ENCODE results near the gene ACKR3.

Gene ACKR3

DNA sequence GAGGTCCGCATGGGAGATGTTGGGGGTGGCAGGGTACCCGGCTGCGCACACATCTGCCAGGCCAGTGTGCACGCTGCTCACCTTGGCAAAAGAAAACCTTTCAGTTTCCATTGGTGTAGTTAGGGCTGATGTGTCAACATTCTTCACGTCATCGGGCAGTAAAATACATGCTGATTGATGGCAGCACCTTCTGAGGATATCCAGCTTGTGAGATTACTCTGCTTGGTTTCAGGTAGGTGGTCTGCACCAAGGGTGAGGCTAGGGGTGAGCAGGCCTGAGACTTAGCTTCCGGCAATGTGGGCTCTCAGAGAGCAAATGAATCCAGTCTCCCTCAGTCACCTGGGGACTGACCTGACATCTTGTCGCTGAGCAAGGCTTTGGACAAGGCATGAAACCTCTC is 19.3 kb upstream of the ACKR3 start:
- no peak for DNase-seq (ENCODE audit: low spot score)

DNA sequence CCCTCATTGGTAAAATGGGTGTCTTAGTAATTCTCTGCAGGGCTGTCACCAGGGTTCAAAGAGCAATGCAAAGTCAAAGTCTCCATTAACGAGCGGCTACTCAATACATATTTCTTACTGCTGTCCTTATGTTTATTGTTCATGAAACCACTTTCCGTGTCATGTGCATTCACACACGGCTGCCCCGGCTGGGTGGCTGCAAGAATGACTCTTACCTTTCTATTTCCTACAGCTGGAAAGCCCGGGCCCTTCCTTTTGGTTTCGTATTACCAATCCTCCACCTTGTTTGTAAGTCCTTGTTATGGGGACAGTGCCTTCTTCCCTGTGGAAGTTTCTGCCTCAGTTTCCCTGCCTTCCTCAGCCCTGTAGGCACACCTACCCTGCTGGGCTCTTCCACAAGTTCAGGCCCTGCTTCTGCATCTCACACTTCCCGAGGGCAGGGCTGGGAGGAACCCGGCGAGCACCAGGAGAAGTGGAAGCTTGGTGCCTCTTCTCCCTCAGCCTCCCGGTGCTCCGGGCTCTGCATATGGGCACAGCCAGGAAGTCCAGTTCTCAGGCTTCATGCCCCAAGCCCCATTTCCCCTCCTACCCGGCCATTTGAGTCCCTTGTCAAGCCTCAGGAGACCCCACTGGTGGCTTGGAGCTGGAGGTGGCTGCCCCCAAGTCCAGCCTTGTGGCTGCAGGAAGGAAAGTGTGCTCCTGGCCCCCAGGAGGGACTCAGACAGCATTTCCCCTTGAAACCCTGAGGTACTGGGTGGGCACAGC is 18.7 kb upstream of the ACKR3 start:
- DNase-seq (ENCODE audit: low spot score), result no peak

GRCh38 chr2:236551471-236552211 is 18.0 kb upstream of the ACKR3 start:
- DNase-seq (ENCODE audit: low spot score), result no peak

GRCh38 chr2:236552212-236552542 is 17.4 kb upstream of the ACKR3 start:
- DNase-seq (ENCODE audit: low spot score), result no peak

- no peak for DNase-seq (ENCODE audit: low spot score)
Measured at GRCh38 chr2:236552581-236553363, 16.9 kb upstream of the ACKR3 start.

DNA sequence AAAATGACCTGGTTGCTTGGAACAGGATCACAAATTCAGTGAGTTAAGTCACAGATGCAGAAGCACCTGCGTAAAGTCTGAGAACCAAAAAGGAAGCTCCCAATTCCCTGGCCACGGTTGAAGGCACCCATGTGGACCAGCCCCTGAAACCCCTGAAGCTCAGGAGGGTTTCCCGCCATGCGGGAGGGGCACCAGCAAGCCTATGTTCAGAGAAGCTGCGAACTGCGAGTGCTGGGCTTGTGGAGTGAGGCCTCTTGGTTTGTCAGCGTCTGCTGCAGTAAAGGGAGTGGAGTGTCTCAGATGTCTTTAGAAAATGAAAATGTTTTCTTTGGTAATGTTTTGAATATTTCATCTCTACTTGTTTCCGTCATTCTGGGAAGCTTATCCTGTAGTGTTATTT is 16.1 kb upstream of the ACKR3 start:
- no peak for DNase-seq (ENCODE audit: low spot score)

- no peak for DNase-seq (ENCODE audit: low spot score)
Measured at GRCh38 chr2:236554629-236555282, 14.9 kb upstream of the ACKR3 start.

DNA sequence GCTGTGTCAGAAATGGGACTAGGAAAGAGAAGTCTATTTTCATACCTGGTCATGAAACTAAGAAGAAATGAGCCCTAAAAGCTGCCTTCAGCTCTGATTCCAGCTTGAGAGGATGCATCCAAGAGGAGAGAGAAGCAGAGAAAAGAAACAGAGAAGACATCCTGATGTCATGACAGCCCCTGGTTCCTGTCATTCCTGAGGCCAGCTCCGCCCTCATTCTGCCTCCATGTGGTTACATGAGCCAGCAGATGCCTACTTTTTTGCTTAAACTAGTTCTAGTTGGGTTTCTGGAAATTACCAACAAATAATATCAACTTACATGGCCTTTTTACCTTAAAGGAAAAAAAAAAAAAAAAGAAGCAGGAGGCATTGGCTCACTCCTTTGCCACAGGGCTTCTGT is 14.1 kb upstream of the ACKR3 start:
- no peak for DNase-seq (ENCODE audit: low spot score)

DNA sequence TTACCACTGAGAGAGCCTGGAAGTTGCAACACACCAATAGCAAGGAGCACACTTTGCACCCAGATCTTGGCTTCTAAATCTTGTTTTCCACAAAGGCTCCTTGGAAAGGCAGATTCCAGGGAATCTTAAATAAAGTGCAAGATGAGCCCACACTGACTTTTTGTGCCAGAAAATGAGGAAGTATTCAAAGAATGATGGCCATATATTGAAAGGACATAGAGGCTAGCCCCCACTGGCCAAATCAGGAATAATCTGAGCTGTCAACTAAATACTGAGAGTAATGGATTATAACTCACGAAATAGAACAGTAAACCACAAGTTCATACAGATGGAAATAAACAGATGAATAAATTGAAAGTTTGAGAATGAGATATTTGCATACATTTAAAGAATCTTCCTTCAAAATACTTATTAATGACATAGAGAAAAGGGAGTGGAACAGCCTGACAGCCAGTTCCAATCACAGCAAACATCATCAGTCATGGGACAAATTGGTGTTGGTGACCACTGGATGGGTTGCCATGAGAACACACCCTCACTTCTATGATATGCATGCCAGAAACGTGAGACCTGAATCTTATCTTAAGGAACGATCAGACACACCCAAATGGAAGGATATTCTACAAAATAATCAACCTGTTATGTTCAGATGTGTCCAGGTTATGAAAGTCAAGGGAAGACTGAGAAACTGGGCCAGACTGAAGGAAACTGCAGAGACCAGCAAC is 12.2 kb upstream of the ACKR3 start:
- no peak for DNase-seq (ENCODE audit: low spot score)

DNA sequence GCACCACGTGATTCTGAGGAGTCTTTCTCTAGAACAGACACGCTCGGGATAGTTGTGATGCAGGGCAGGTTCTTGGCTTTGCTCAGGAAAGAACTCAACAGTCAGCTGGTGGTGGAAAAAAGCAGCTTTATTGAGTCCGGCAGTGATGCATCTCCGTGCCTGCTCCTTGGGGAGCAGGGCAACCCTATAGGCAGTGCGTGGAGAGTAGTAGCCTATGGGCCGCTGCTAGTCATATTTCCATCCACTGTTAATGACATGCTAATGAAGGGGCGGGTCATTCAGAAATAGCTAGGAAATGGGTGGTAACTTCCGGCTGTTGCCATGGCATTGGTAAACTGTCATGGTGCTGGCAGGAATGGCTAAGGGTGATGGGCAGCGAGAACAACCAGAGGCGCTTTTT is 11.6 kb upstream of the ACKR3 start:
- DNase-seq (ENCODE audit: low spot score), result peak; percentile 34

DNA sequence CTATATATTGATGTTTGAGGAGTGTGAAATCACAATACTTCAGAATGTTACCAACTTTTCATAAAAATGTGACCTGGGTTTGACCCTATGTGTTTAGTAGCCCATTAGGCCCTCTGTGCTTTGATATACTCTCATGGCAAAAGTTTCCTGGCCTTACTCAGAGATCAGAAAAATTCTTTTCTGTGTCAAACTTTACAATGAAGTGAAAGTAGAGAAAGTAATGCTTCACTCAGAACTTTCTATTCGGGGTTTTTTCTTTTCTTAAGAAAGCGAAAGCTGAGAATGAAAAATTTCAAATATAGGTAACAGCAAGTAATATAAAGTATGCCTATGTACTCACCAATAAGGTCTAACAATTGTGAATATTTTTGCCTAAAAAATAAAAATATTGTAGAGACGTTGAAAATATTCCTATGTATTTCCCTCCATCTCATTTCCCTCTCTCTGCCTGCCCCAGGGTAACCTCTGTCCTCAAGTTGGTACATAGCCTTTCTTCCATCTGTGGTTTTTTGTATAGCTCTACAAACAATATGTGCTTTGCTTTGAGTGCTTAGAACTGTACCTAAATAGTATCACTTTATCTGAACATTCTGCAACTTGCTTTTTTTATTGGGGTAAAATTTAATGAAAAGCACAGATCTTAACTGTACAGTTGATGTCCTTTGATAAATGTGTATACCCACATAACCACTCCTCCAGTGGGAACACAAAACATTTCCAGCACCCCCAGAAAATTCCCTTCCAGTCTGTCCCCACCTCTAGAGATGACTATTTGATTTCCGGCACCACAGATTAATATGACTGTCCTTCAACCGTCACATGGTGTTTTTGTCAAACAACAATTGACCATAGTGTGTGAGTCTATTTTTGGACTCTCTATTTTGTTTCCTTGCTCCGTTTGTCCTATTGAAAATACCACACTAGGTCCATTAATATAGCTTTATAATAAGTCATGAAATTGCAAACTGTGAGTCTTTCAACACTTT is 10.3 kb upstream of the ACKR3 start:
- DNase-seq (ENCODE audit: low spot score), result no peak

DNA sequence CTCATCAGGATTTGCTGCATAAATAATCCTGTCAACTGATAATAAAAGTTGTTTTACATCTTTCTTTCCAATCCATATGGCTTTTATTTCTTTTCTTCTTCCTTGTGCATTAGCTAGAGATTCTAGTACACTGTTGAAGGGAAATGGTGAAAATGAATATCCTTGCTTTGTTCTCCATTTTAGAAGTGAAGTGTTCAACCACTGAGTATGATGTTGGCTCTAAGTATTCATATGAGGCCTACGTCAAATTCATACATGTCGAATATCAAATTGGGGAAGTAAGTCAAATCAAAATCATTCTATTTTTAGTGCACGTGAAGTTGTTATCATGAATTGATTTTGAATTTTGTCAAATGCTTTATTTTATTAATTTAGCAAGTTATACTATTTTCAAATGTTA is 7.8 kb upstream of the ACKR3 start:
- no peak for DNase-seq (ENCODE audit: low spot score)

GRCh38 chr2:236562434-236562833 is 7.2 kb upstream of the ACKR3 start:
- no peak for DNase-seq (ENCODE audit: low spot score)

GRCh38 chr2:236563953-236564352 is 5.7 kb upstream of the ACKR3 start:
- DNase-seq (ENCODE audit: low spot score), result no peak

DNA sequence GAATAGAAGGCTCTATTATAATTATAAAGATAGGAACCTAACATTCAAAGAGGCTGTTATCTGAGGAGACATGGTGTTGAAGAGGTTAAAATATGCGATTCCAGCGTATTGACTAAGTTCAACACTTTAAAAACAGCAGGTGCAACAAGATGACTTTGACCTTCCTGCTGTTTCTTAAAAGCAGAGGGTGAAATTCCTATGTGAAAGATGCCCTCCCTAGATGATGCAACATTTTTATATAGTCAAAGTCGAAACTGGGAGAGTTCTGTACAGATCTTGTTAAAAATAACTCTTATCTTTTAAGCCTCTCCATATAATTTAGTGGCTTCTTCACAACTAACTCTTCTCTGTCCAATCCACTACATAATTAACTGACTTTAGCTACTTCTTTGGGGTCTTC is 4.4 kb upstream of the ACKR3 start:
- no peak for DNase-seq (ENCODE audit: low spot score)

DNA sequence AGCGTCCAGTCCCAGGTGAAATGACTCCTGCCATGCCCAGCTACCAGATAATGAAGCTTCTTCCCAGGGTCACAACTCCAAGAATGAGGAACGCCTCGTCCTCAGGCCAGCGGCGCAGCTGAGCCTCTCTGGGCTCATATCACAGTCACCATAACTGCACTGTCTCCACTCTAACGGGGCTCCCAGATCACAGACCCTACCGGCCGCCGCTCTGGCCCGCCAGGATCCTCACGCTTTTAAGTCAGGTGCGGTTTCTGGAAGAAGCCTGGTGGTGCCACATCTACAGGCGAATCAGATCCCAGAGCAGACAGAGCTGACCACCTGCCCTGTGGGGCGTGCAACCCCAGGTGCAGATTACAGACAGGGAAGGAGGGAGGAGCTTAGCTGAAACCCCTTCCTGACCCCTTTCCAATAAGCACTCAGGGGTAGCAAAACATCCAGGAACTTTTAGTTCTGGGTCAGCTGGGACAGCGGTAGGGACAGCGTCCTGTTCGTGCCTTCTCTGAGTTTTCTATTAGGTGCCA is 3.7 kb upstream of the ACKR3 start:
- DNase-seq (ENCODE audit: low spot score), result no peak

- no peak for DNase-seq (ENCODE audit: low spot score)
Measured at GRCh38 chr2:236566596-236566995, 3.0 kb upstream of the ACKR3 start.

DNA sequence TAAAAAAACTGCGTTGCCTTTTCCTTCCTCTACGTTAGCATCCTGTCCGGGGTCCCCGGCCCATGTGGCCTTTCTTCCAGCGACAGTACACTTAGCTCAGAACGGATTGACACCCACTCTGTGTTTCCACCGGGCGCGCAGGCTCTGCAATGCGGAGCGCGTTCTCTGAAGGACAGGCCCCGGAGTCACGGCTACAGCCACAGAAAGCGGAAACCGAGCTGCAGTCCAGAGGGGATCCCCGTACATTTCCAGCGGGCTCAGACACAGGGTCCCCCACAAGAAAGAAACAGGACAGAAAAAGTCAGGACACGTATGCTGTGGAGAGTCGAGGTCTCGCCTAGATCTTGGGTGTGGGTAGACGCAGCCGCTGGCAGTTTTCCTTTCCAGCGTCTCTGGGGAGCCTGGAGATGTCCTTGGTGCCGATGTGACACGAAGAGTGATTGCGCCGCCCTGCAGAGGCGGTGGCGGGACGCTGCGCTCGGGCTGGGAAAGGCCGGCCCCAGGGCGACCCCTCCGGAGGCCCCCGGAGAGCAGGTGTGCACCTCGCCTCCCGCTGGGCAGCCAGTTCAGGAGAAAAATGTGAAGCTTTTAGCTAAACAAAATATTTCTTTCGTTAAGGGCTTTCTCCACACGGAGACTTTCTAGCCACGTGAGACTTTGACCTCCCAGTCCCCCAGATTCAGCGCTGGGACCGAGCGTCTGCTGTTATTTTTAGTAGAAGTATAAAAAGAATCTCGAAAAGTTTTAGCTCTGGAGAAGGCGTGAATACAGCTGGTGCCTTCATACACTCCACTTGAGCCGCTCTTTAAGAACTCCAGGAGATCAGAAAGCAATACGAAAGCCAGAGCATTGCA is 1.3 kb upstream of the ACKR3 start:
- DNase-seq (ENCODE audit: low spot score), result peak; percentile 22

DNA sequence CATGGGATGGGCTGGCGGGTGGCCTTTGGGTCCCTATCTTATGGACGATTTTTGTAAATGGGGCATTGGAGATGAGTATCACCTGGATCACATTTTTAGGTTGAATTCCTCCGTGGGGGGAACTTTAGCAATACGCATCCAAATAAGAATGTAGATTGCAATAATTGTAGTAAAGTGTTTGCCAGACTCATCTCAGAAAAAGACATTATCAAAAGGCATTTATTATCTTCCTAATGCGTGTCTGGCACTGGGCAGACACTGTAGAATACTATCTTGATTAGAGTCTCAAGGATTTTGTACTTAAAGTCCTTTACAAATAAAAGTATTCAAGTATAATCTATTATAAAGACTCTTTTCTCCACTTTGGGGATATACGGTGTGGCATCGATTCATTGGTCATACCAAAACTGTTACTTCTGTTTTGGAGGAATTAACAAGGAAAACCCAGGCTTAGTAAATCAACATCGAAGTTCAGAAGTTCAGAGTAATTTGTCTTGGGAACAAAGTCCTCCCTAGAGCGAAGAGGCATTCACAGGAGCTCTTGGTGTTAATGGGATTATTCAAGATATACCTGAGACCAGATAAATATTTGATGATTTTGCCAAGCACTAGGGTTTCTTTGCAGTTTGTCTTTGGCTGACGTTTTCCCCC is 578 bp upstream of the ACKR3 start:
- DNase-seq (ENCODE audit: low spot score), result no peak
